GM23248 (cell line): Measurements from ENCODE around the gene COL17A1.

ENCODE experiments used
- EZH2 ChIP-seq: fragments of 200-600 bp; sonication (generic); IDR thresholded peaks from 2 replicates; pipeline ENCODE4 v1.6.1; 2018; ENCODE audit warnings: antibody characterized with exemption, mild to moderate bottlenecking; ENCODE audit not compliant: insufficient read depth, poor library complexity, severe bottlenecking
- EZH2phosphoT487 ChIP-seq: fragments of 200-600 bp; sonication (generic); IDR thresholded peaks from 2 replicates; pipeline ENCODE4 v1.6.1; 2018; ENCODE audit warnings: antibody characterized with exemption, moderate library complexity, mild to moderate bottlenecking, low read depth; ENCODE audit not compliant: insufficient read depth

GRCh38 chr10:104104926-104105325 is 19.2 kb upstream of the COL17A1 start:
- TF ChIP-seq EZH2phosphoT487: no peak
- no peak for TF ChIP-seq EZH2
